HG03175 (cell line): ENCODE data around the gene SIPA1L3.
A peak's percentile ranks its signal among the peaks of the same experiment; 100 is the strongest.
"Not testable (repeated sequence)": the region's sequence is repeated elsewhere in the genome, so short reads cannot be mapped to it uniquely, and the experiment has no call there.

ENCODE experiments used
- ATAC-seq: cut with Tn5 transposase; IDR thresholded peaks from one replicate; pipeline ENCODE4 v1.9.1; 2021; ENCODE audit warnings: mild to moderate bottlenecking, moderate library complexity; ENCODE audit not compliant: unreplicated experiment

SIPA1L3 gene, protein sequence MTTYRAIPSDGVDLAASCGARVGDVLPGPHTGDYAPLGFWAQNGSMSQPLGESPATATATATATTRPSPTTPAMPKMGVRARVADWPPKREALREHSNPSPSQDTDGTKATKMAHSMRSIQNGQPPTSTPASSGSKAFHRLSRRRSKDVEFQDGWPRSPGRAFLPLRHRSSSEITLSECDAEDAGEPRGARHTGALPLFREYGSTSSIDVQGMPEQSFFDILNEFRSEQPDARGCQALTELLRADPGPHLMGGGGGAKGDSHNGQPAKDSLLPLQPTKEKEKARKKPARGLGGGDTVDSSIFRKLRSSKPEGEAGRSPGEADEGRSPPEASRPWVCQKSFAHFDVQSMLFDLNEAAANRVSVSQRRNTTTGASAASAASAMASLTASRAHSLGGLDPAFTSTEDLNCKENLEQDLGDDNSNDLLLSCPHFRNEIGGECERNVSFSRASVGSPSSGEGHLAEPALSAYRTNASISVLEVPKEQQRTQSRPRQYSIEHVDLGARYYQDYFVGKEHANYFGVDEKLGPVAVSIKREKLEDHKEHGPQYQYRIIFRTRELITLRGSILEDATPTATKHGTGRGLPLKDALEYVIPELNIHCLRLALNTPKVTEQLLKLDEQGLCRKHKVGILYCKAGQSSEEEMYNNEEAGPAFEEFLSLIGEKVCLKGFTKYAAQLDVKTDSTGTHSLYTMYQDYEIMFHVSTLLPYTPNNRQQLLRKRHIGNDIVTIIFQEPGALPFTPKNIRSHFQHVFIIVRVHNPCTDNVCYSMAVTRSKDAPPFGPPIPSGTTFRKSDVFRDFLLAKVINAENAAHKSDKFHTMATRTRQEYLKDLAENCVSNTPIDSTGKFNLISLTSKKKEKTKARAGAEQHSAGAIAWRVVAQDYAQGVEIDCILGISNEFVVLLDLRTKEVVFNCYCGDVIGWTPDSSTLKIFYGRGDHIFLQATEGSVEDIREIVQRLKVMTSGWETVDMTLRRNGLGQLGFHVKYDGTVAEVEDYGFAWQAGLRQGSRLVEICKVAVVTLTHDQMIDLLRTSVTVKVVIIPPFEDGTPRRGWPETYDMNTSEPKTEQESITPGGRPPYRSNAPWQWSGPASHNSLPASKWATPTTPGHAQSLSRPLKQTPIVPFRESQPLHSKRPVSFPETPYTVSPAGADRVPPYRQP (N-terminal part only)

DNA sequence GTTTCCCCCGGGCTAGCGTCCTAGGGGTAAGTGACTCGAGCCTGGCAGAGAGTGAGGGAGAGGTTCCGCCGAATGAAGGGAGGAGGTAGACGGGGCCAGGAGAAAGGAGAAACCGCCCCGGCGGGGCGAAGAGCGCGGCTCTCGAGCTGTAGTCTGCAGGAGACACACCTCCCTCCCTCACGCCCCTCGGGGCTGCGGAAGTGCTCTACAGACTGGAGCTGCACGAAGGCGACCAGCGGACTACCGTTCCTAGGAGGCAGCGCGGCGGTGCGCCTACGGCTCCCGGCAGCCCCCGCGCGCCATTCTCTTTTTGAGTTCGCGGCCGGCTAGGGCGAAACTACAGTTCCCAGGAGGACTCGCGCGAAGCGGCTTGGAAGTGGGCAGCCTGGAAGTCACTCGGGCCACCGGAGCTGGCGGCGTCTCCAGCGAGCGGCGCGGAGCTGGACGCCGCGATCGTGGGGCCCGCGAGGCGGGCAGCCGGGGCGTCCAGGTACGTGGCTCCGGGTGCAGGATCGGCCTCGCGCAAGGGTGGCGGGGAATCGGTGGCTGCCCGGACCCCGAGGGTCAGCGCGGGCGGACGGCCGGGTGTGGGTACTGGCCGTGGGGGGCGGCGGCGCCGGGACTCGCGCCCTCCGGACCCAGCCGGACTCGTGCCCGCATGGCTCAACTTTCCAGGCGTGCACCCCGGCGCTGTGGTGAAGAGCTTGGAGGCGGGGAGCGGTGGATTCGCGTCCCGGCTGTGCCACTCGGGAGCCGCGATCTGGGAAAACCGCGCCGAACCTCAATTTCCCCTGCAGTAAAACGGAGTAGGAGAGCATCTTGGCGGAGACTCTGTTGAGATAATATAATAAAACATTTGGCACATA lies at the start of gene SIPA1L3:
Gene SIPA1L3 (plus strand): TSS at position 340 of the 866 bp plus-strand sequence. CDS start 174,358 bp downstream, outside the sequence.
- peak; percentile 87 for ATAC-seq

DNA sequence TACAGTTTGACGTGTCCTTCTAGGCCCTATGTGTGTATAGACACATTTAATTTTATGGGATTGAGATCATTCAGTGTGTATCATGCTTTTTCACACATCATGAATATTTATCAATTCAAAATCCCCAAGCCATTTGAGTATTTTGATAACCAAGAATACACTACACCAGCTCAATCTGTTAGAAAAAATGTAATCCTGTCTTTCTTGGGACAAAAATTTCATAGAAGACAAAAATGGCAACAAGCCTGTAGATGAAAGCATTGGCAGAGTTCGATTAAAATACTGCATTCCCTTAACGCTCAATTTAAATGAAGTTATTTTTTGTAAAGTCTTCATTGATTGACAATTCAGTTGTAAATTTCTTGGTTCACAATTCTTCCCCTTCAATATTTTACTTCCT lies 42.5 kb upstream of the SIPA1L3 start:
- ATAC-seq: no peak

DNA sequence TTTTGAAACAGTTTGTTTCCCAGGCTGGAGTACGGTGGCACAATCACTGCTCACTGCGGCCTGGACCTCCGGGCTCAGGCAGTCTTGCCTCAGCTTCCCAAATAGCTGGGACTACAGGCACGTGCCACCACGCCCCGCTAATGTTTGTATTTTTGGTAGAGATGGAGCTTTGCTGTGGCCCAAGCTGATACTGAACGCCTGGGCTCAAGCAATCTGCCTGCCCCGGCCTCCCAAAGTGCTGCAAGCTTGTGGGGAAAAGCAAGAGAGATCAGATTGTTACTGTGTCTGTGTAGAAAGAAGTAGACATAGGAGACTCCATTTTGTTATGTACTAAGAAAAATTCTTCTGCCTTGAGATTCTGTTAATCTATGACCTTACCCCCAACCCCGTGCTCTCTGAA lies 41.1 kb upstream of the SIPA1L3 start:
- ATAC-seq: not testable (repeated sequence)

DNA sequence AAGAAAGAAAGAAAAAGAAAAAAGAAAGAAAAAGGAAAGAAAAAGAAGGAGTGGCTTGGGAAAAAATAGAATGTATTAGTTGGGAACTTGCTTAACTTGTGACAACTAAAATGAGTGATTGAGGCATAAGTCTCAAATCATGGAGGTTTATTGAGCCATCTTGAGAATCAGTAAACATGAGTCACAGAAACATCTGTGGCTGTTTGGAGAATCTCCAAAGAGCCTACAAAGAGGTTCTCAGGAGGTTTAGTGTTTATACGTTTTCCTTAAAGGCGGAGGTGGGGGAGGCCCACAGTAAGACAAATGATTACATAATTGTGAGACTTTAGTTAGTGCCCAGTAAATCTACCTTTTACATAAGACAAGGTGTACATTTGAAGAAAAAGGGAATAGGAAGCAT lies 39.2 kb upstream of the SIPA1L3 start:
- no peak for ATAC-seq

DNA sequence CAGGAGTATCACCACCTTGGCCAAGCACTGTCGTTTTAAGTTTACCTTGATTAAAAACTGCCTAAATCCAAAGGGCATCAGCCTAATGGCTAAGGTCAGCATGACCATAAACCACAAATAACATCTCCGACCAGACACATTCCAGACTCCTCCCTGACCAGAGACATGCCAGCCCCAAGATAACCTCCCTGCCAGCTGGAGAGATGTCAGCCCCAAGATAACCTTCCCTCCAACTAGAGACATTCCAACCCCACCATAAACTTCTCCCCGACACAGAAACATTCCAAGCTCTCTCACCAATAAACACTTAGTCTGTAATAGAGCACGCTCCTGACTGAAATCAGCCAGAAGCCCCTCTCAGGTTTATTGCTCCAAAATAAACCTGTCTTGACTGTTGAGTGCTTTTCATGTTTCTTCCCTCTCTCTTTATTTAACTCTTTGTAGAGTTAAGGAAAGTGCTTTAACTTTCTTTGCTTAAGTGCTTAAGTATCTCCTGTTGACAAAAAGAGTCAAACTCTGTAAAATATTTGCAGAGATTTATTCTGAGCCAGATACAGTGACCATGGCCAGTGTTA lies 37.2 kb upstream of the SIPA1L3 start:
- no peak for ATAC-seq

DNA sequence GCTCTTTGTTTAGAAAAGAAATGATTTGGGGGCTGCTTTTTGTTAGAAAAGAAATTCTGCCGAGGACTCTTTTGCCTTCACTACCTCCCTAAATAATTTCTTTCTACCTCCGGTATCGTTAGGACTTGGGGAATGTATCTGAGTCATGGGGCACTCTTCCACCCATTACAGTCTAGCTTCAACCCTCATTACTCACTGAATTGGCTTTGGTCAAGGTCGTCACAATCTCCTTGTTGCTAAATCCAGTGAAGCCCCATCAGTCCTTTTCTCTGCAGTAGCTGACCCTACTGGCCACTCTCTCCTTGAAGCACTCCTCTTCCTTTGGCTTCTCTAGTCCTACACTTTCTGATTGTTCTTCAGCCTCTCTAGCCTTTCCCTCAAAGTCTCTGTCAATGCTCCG lies 34.6 kb upstream of the SIPA1L3 start:
- no peak for ATAC-seq

DNA sequence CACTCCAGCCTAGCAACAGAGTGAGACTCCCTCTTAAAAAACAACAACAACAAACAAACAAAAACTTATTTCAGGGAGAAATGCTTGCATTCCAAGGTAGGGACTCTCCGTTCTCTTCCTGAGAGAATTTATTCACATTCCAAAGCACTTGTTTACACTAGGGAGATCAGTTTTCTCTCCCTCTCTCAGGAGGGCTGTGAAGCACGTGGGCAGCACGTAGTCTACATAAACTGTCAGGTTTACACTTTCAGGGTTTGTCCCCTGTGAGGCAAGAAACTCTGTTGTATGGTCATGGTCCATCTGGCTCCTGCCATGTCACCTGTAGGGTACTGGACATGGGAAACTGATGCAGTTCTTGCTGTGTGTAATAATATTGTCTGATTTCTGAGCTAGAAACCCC lies 32.2 kb upstream of the SIPA1L3 start:
- no peak for ATAC-seq

DNA sequence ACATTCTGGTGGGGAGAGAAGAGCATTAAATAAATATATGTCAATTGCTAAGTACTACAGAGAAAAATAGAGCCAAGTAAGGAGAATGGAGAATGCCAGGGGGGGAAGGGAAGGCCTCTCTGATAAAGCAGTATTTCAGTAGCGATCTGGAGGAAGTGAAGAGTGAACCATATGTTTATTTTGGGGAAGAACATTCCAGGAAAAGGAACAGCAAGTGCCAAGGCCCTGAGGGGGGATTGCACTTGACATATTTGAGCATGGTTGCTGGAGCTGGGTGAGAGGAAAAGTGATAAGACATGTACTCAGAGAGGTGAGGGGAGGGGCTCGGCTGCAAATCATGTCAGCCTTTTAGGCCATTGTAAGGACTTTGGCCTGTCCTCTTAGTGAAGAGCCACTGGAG lies 31.0 kb upstream of the SIPA1L3 start:
- ATAC-seq: no peak

DNA sequence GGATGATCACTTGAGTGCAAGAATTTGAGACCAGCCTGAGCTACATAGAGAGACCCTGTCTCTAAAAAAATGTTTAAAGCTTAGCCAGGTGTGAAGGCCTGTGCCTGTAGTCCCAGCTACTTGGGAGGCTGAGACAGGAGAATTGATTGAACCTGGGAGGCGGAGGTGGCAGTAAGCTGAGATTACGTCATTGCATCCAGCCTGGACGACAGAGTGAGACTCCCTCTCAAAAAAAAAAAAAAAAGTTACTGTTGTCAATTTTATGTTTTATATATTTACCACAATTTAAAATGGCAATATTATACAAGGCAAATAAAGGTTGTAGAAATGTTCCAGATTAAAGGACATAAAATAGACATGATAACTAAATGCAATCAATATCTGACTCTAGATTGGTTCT lies 29.9 kb upstream of the SIPA1L3 start:
- no peak for ATAC-seq

DNA sequence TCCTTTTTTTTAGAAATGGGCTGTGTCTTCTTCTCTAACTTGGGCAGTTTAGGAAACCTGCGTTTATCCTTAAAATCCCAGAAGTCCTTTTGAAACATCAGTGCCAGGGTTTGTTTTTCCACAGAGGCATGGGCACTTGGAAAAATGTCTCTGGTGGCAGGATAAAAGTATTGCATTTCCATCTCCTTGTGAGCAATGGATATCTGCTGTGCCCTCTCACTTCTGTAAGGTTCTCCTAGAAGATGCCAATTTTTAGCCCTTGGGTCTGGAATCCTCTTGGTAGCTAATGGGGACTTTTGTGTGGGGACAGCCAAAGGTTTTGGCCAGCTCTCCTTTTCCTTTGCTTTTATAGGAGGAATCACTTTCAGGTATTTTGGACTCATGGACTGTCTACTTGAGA lies 21.6 kb upstream of the SIPA1L3 start:
- no peak for ATAC-seq

DNA sequence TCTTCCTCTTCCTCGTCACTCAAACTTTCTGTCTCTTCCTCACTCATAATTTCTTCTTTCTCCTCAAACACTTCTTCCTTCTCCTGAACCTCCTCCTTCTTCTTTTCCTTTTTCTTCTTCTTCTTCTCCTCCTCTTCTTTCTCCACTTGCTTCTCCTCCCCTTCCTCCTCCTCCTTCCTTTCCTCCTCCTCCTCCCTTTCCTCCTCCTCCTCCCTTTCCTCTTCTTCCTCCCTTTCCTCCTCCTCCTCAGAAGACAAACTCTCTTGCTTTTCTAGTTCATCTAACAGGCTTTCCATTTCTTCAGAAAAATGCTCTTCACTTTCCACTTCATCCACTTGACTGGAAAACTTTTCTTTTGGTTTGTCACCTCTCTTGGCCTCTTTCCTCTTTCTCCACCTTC lies 20.4 kb upstream of the SIPA1L3 start:
- ATAC-seq: no peak

DNA sequence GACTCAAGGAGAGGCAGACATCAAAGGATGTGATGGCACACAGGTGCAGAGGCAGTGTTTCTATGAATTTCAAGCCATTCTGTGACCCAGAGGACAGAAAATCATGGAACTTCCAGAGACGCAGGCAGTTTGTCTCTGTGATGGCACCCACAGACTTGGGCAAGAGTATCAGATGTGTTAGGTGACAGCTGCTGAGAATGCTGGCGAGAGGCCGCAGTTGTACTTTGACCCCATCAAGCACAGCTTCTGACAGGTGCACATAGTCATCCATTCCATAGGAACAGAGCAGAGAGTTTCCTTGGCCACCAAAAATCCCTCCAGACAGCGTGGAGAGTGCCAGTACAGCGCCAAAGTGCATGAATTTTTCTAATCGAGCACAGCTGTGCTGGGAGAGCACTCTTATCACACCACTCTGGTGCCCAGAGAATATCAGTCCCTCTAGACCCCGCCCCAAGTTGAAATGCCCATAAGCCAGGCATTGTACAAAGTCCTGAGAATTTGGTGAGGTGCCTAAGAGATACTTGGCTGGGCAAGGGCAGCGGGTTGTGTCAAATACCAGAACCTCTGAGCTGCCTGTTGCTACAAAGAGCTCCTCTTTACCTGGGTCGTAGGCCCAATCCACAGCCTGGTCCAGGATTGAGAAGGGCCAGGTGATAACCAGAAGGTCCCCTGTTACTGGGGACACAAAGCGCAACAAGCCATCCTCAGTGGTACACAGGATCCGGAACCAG lies 13.0 kb upstream of the SIPA1L3 start:
- ATAC-seq: no peak

DNA sequence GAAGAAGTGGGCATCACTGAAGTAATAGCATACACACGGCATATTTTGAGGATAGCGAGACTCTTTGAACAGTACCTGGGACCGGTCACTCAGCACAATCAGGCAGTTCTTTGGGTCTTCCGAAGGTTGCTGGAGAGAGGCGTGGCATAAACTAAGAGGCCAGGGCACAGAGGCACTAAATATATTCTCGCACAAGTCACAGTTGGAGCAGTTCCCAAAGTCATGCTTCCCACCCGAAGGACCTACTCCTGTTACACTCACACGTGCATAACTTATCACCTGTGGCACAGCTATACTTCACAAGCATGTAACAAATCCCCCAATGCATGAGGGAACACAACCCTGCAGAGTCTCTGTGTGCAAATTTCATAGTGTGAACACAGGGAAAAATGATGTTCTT lies 10.8 kb upstream of the SIPA1L3 start:
- no peak for ATAC-seq

DNA sequence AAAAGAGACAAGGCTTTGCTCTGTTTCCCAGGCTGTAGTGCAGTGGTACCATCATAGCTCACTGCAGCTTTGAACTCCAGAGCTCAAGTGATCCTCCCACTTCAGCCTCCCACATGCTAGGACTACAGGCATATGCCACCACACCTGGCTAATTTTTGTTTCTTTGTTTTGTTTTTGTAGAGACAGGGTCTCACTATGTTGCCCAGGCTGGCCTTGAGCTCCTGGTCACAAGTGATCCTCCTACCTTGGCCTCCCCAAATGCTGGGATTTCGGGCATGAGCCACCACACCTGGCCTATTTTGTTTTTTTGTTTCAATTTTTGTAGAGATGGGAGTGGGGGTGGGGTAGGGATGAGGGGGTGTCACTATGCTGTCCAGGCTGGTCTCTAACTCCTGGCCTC lies 7.6 kb upstream of the SIPA1L3 start:
- no peak for ATAC-seq

DNA sequence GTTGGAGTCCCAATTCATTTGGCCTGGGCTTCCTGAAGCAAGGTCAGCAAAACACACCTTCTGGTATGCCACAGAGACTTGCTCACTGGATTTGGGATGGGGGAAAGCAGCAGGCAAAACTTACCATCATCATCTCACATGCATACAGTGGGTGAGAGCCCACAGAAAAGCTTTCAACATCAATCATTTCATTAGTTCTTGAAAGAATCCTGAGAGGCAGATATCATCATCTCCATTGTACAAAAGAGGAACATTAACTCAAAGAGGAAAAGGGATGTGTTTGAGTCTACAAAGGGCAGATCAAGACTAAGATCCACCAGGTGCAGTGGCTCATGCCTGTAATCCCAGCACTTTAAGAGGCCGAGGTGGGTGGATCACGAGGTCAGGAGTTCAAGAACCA lies 7.0 kb upstream of the SIPA1L3 start:
- no peak for ATAC-seq

DNA sequence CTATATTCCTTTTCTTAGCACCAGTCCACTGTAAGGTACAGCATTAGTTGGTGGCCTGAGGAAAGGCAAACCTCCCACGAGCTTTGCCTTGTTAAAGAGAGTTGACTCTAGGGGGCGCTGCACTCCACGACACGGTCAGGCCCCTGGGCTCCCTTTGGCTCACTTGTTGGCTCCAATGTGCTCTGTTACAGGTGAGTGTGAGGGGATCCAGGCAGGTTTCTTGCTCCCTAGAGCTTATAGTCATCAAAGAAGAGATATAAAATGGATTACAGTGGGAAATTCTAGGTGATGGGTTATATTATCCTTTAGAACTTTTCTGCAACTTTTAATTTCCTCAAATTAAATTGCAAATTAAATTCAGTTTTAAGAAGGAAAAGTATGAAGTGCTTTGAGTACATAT lies 4.3 kb upstream of the SIPA1L3 start:
- ATAC-seq: no peak

DNA sequence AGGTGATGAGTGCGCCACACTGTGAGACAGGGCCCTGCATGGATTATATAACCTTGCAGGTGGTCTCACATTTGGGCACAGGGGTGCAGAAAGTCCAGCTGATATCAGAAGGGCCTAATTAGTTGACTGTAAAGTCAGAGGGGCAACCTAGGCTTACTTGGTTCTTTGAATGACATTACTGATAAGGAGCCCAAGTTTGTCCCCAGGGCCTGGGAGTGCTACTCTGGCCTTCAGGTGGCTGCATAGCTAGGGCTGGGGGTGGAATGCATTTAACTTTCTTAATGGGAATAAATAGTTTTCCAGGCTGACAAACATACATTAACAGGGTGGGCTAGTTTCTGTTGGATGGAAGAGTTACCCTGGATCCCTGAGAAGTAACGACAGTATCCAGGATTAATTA lies 3.9 kb upstream of the SIPA1L3 start:
- ATAC-seq: no peak

DNA sequence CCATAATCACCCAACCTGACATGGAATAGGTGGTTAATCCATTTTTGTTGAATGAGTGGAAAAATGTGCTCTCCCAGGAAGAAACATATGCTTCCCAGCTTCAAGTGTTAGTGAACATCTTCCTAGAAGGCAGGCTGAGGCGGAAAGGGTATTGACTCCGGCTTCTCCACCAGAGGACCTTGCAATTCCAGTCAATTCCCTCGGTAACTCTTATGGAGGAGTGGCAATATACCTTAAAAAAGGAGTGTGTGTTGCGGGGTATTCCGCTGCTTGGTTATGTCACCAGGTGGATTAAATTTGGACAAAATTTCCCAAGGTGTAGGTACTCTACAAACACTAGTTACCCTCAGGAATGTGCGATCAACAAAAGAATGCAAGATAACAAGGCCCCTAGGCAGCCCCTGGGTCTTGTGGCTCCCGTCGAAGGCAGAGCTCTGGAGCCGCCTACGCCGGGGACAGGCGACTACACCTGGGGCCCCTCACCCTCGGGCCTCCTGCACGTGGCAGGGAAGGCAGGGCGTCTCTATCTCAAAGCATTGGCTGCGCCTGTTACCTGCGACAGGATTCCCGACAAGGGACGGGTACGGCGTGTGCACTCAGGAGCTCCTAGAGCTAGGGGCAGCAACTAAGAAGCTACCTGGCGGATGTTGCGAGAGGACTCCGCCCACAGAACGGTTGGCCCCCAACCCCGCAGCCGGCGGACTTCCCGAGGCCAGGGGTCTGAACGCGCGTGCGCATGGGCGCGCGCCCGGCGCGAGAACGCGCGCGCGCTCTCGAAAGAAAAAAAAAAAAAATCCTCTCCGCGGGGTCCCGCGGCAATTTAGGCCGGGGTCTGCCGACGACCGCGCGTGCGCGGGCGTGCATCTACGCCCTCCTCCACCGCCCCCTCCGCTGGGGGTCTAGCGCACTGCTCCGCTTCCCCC lies 801 bp upstream of the SIPA1L3 start, which contains the start of gene WDR87:
Gene WDR87 (minus strand): TSS at position 649 of the 923 bp plus-strand sequence. CDS start 8,355 bp downstream, outside the sequence.
- ATAC-seq: no peak
